Measurements from ENCODE around the gene DSCAM.

DNA sequence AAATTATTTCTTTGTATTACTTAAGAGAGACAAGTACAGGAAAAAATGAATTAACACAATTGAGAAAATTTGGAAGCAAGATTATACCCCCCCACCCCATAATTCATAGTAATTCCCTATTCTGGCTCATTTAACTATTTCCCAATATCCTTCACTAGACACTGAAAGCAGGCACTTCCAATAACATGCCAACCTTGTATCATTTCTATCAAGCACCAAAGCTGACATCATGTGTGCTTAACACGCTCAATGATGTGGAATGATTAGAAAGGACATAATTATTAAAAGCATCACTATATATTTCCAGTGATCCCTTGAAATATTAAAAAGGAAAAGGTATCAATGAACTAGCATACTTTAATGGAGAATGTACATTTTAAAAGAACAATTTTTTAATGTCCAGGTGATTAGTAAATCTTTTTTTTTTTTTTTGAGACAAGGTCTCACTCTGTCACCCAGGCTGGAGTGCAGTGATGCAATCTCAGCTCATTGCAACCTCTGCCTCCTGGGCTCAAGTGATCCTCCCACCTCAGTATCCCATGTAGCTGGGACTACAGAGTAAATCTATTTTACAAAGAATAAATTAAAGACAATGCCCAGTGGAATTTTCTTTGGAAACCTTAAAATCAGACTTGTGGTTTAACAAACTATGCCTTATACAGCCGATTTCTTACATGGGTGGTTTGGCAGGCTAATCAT lies 443.9 kb downstream of the DSCAM start:
- TF ChIP-seq, protein P1, sequence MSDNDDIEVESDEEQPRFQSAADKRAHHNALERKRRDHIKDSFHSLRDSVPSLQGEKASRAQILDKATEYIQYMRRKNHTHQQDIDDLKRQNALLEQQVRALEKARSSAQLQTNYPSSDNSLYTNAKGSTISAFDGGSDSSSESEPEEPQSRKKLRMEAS (CRISPR knock-in tag; IDR thresholded peaks at IDR 0.05) = no peak
- TF ChIP-seq, protein P2, sequence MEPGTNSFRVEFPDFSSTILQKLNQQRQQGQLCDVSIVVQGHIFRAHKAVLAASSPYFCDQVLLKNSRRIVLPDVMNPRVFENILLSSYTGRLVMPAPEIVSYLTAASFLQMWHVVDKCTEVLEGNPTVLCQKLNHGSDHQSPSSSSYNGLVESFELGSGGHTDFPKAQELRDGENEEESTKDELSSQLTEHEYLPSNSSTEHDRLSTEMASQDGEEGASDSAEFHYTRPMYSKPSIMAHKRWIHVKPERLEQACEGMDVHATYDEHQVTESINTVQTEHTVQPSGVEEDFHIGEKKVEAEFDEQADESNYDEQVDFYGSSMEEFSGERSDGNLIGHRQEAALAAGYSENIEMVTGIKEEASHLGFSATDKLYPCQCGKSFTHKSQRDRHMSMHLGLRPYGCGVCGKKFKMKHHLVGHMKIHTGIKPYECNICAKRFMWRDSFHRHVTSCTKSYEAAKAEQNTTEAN (CRISPR knock-in tag; IDR thresholded peaks at IDR 0.05) = no peak
- TF ChIP-seq NFYB (CRISPR knock-in tag; conservative IDR thresholded peaks at IDR 0.05; ENCODE audit: low read depth) (no peak), ELF4 (CRISPR knock-in tag; IDR thresholded peaks at IDR 0.05; ENCODE audit: low read depth) (no peak), ESRRA (CRISPR knock-in tag; IDR thresholded peaks at IDR 0.05; ENCODE audit: borderline replicate concordance) (no peak), CREB1 (CRISPR knock-in tag; IDR thresholded peaks at IDR 0.05) (no peak), NR2C2 (CRISPR knock-in tag; IDR thresholded peaks at IDR 0.05) (no peak), SP1 (CRISPR knock-in tag; conservative IDR thresholded peaks at IDR 0.05) (no peak), FOXJ3 (CRISPR knock-in tag; IDR thresholded peaks at IDR 0.05; ENCODE audit: borderline replicate concordance) (no peak), ZBTB21 (CRISPR knock-in tag; IDR thresholded peaks at IDR 0.05; ENCODE audit: borderline replicate concordance) (no peak)
- TF ChIP-seq, protein P3, sequence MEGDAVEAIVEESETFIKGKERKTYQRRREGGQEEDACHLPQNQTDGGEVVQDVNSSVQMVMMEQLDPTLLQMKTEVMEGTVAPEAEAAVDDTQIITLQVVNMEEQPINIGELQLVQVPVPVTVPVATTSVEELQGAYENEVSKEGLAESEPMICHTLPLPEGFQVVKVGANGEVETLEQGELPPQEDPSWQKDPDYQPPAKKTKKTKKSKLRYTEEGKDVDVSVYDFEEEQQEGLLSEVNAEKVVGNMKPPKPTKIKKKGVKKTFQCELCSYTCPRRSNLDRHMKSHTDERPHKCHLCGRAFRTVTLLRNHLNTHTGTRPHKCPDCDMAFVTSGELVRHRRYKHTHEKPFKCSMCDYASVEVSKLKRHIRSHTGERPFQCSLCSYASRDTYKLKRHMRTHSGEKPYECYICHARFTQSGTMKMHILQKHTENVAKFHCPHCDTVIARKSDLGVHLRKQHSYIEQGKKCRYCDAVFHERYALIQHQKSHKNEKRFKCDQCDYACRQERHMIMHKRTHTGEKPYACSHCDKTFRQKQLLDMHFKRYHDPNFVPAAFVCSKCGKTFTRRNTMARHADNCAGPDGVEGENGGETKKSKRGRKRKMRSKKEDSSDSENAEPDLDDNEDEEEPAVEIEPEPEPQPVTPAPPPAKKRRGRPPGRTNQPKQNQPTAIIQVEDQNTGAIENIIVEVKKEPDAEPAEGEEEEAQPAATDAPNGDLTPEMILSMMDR (IDR thresholded peaks at IDR 0.05) = no peak
- TF ChIP-seq, protein P4, sequence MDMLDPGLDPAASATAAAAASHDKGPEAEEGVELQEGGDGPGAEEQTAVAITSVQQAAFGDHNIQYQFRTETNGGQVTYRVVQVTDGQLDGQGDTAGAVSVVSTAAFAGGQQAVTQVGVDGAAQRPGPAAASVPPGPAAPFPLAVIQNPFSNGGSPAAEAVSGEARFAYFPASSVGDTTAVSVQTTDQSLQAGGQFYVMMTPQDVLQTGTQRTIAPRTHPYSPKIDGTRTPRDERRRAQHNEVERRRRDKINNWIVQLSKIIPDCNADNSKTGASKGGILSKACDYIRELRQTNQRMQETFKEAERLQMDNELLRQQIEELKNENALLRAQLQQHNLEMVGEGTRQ (CRISPR knock-in tag; IDR thresholded peaks at IDR 0.05) = no peak
- TF ChIP-seq, protein P5, sequence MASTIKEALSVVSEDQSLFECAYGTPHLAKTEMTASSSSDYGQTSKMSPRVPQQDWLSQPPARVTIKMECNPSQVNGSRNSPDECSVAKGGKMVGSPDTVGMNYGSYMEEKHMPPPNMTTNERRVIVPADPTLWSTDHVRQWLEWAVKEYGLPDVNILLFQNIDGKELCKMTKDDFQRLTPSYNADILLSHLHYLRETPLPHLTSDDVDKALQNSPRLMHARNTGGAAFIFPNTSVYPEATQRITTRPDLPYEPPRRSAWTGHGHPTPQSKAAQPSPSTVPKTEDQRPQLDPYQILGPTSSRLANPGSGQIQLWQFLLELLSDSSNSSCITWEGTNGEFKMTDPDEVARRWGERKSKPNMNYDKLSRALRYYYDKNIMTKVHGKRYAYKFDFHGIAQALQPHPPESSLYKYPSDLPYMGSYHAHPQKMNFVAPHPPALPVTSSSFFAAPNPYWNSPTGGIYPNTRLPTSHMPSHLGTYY (CRISPR knock-in tag; IDR thresholded peaks at IDR 0.05) = no peak
- TF ChIP-seq, protein P6, sequence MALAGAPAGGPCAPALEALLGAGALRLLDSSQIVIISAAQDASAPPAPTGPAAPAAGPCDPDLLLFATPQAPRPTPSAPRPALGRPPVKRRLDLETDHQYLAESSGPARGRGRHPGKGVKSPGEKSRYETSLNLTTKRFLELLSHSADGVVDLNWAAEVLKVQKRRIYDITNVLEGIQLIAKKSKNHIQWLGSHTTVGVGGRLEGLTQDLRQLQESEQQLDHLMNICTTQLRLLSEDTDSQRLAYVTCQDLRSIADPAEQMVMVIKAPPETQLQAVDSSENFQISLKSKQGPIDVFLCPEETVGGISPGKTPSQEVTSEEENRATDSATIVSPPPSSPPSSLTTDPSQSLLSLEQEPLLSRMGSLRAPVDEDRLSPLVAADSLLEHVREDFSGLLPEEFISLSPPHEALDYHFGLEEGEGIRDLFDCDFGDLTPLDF (CRISPR knock-in tag; IDR thresholded peaks at IDR 0.05) = no peak
